Fibroblast of lung (primary cell): Measurements from ENCODE around the gene KLHL26. TPM values are rescaled to one million over a fixed set of nuclear protein-coding genes. Genes with fewer than 3 reads are reported as not detected.

ENCODE experiments used
- DNase-seq, 2 donors: peaks; one replicate each; pipeline versions ENCODE4 v3.0.0 to v3.0.0-alpha.2; 2010; ENCODE audit warnings: low read depth in 2 of 2
- H2AFZ ChIP-seq: 2 replicates; pipeline ENCODE4 v1.5.1; 2012; ENCODE audit warnings: low read length, control low read depth, inconsistent platforms
- H3K27ac ChIP-seq: 2 replicates; pipeline ENCODE4 v1.5.1; 2011; ENCODE audit warnings: low read length, control low read depth; ENCODE audit not compliant: insufficient read depth
- H3K27me3 ChIP-seq: 2 replicates; pipeline ENCODE4 v1.5.1; 2011; ENCODE audit warnings: mild to moderate bottlenecking, low read length; ENCODE audit not compliant: control insufficient read depth, insufficient read depth
- H3K36me3 ChIP-seq: 2 replicates; pipeline ENCODE4 v1.5.1; 2011; ENCODE audit warnings: low read length; ENCODE audit not compliant: control insufficient read depth, insufficient read depth
- H3K4me1 ChIP-seq: 2 replicates; pipeline ENCODE4 v1.5.1; 2011; ENCODE audit warnings: low read length; ENCODE audit not compliant: control insufficient read depth, insufficient read depth; ENCODE audit errors: extremely low read depth
- H3K4me2 ChIP-seq: 2 replicates; pipeline ENCODE4 v1.5.1; 2011; ENCODE audit warnings: low read length, control low read depth; ENCODE audit not compliant: insufficient read depth; ENCODE audit errors: extremely low read depth
- H3K4me3 ChIP-seq, 4 experiments: fragments of 200-600 bp in 1 of 4; sonication (generic) in 1 of 4; replicated peaks in 1 of 4; 2 replicates each; pipeline ENCODE4 v1.5.1; 2011 to 2016; ENCODE audit warnings: low read length in 4 of 4, low read depth in 3 of 4, mild to moderate bottlenecking in 3 of 4, control low read depth in 2 of 4, inconsistent platforms in 1 of 4, mixed read lengths in 1 of 4; ENCODE audit not compliant: insufficient read depth in 1 of 4; ENCODE audit errors: control extremely low read depth in 1 of 4
- H3K79me2 ChIP-seq: 2 replicates; pipeline ENCODE4 v1.5.1; 2012; ENCODE audit warnings: mild to moderate bottlenecking, low read length, inconsistent platforms; ENCODE audit not compliant: control insufficient read depth, insufficient read depth
- H3K9ac ChIP-seq: 2 replicates; pipeline ENCODE4 v1.5.1; 2011; ENCODE audit warnings: mild to moderate bottlenecking, low read length, control low read depth; ENCODE audit not compliant: insufficient read depth
- H3K9me3 ChIP-seq: 2 replicates; pipeline ENCODE4 v1.5.1; 2012; ENCODE audit warnings: low read depth, low read length; ENCODE audit not compliant: control insufficient read depth, insufficient read depth
- H4K20me1 ChIP-seq: 2 replicates; pipeline ENCODE4 v1.5.1; 2011; ENCODE audit warnings: low read length; ENCODE audit not compliant: control insufficient read depth, insufficient read depth; ENCODE audit errors: extremely low read depth
- CTCF ChIP-seq, 2 donors: IDR thresholded peaks in 1 of 2; conservative IDR thresholded peaks in 1 of 2; 1 replicate in 1 of 2; 2 replicates in 1 of 2; pipeline ENCODE4 v1.5.1; 2011 to 2012; ENCODE audit warnings: low read length in 2 of 2, control low read depth in 1 of 2, inconsistent platforms in 1 of 2, low read depth in 1 of 2, mild to moderate bottlenecking in 1 of 2
- EZH2 ChIP-seq: IDR thresholded peaks from 2 replicates; pipeline ENCODE4 v1.5.1; 2012; ENCODE audit warnings: low read length, control low read depth, mild to moderate bottlenecking; ENCODE audit errors: missing control alignments
- polyA plus RNA-seq, 2 donors: library from polyadenylated mRNA; depleted of rRNA in 1 of 2; stranded (reverse) in 1 of 2; unstranded in 1 of 2; fragments of >200 nt; gene quantifications; 2 replicates each; pipeline ENCODE4 v1.2.1, GENCODE V29; 2011 to 2012; ENCODE audit warnings: missing spikeins in 1 of 2
- total RNA-seq: library from RNA; depleted of rRNA; stranded (reverse); fragments of >200 nt; gene quantifications from 2 replicates; pipeline ENCODE4 v1.2.1, GENCODE V29; 2014

KLHL26 gene
- total and polyA plus RNA-seq, 2 donors (not counting 1 experiment from before 2014, with no cell fraction given): 1.4 to 3.5 TPM

GRCh38 chr19:18712981-18713380 is 76.2 kb downstream of the KLHL26 start:
- peaks cover 2% of the 10 kb centered on the region for H3K4me1 ChIP-seq
- no peak overlapping the region for H3K4me3 ChIP-seq
- DNase-seq: peak in 1 of 2 donors; percentile 64
- no peak overlapping the region for H2AFZ ChIP-seq
- H3K9me3 ChIP-seq: no peaks in the 10 kb centered on the region
- no peaks in the 10 kb centered on the region for H3K27me3 ChIP-seq
- no peaks in the 10 kb centered on the region for H4K20me1 ChIP-seq
- no peak overlapping the region for H3K9ac ChIP-seq
- H3K36me3 ChIP-seq: no peaks in the 10 kb centered on the region
- TF ChIP-seq CTCF (conservative IDR thresholded peaks at IDR 0.05 in 1 of 2, IDR thresholded peaks at IDR 0.05 in 1 of 2; ENCODE audit: low read depth in 1 of 2, low read length in 2 of 2) (no peak), EZH2 (no peak)
- H3K27ac ChIP-seq: no peak overlapping the region
- H3K79me2 ChIP-seq: no peaks in the 10 kb centered on the region
- H3K4me2 ChIP-seq: no peak overlapping the region

GRCh38 chr19:18713550-18714117 is 76.8 kb downstream of the KLHL26 start:
- Histone ChIP-seq H3K27me3 (no peaks in the 10 kb centered on the region), H3K9ac (no peak overlapping the region), H3K36me3 (no peaks in the 10 kb centered on the region), H3K4me1 (peaks cover 2% of the 10 kb centered on the region), H2AFZ (no peak overlapping the region), H3K4me3 (no peak overlapping the region), H3K79me2 (no peaks in the 10 kb centered on the region), H3K9me3 (no peaks in the 10 kb centered on the region), H3K27ac (no peak overlapping the region), H3K4me2 (no peak overlapping the region), H4K20me1 (no peaks in the 10 kb centered on the region)
- no peak for DNase-seq
- TF ChIP-seq EZH2 (no peak), CTCF (conservative IDR thresholded peaks at IDR 0.05 in 1 of 2, IDR thresholded peaks at IDR 0.05 in 1 of 2; ENCODE audit: low read depth in 1 of 2, low read length in 2 of 2) (no peak)

GRCh38 chr19:18715416-18715815 is 78.6 kb downstream of the KLHL26 start:
- H3K4me3 ChIP-seq: no peak overlapping the region
- H3K9me3 ChIP-seq: no peaks in the 10 kb centered on the region
- no peak overlapping the region for H3K9ac ChIP-seq
- no peak for TF ChIP-seq EZH2
- TF ChIP-seq CTCF (conservative IDR thresholded peaks at IDR 0.05 in 1 of 2, IDR thresholded peaks at IDR 0.05 in 1 of 2; ENCODE audit: low read depth in 1 of 2, low read length in 2 of 2): no peak
- no peak overlapping the region for H3K27ac ChIP-seq
- no peaks in the 10 kb centered on the region for H3K79me2 ChIP-seq
- no peak overlapping the region for H2AFZ ChIP-seq
- no peak for DNase-seq
- no peaks in the 10 kb centered on the region for H4K20me1 ChIP-seq
- H3K4me1 ChIP-seq: peaks cover 2% of the 10 kb centered on the region
- H3K27me3 ChIP-seq: no peaks in the 10 kb centered on the region
- no peak overlapping the region for H3K4me2 ChIP-seq
- H3K36me3 ChIP-seq: no peaks in the 10 kb centered on the region
